Endothelial cell of umbilical vein (primary cell): ENCODE measurements around the gene NAALAD2. TPM values are rescaled to one million over a fixed set of nuclear protein-coding genes. Genes with fewer than 3 reads are reported as not detected.

Source experiments
- BruUV-seq: library from RNA; stranded (reverse); fragments of 400-500 nt; replicated peaks from 2 replicates; lab custom pipeline; 2021; lab: Mats Ljungman, UMichigan
- CTCF ChIA-PET: fragments of 300-600, 350-600 bp; sonication (Branson Sonifier 250); formaldehyde crosslinking; loops from one replicate; lab custom pipeline; 2021; ENCODE audit warnings: antibody characterized with exemption, inconsistent platforms; lab: Charles Lee
- POLR2A ChIA-PET: fragments of 300-600, 350-600 bp; sonication (Branson Sonifier 250); formaldehyde crosslinking; loops from one replicate; lab custom pipeline; 2021; ENCODE audit warnings: antibody characterized with exemption, inconsistent platforms; lab: Charles Lee
- DNase-seq: peaks from one replicate; pipeline ENCODE4 v3.0.0-alpha.2; 2011; ENCODE audit warnings: low read depth, low spot score
- FAIRE-seq: peaks from 2 replicates; lab custom pipeline; 2011; peaks lifted over from hg19 to GRCh38; lab: Jason Lieb, UNC
- H2AFZ ChIP-seq: 2 replicates; pipeline ENCODE4 v1.6.0; 2012; ENCODE audit warnings: low read depth, low read length, control low read depth, inconsistent platforms
- H3K27ac ChIP-seq: 2 replicates; pipeline ENCODE4 v1.5.1; 2011; ENCODE audit warnings: low read depth, mild to moderate bottlenecking, control low read depth, low read length, moderate library complexity; ENCODE audit not compliant: insufficient read depth
- H3K27me3 ChIP-seq, 2 experiments: 2 replicates each; pipeline versions ENCODE4 v1.6.0 to v1.6.1; 2011; ENCODE audit warnings: low read length in 2 of 2, mixed read lengths in 1 of 2; ENCODE audit not compliant: control insufficient read depth in 2 of 2, insufficient read depth in 2 of 2
- H3K36me3 ChIP-seq, 2 experiments: 2 replicates in 1 of 2; 3 replicates in 1 of 2; pipeline ENCODE4 v1.5.1; 2011; ENCODE audit warnings: low read length in 2 of 2, mild to moderate bottlenecking in 1 of 2, moderate library complexity in 1 of 2; ENCODE audit not compliant: control insufficient read depth in 2 of 2, insufficient read depth in 2 of 2; ENCODE audit errors: extremely low read depth in 1 of 2
- H3K4me1 ChIP-seq: 3 replicates; pipeline ENCODE4 v1.5.1; 2011; ENCODE audit warnings: mild to moderate bottlenecking, low read length; ENCODE audit not compliant: control insufficient read depth, insufficient read depth; ENCODE audit errors: extremely low read depth
- H3K4me2 ChIP-seq: 2 replicates; pipeline ENCODE4 v1.6.1; 2011; ENCODE audit warnings: low read length, control low read depth, mixed read lengths; ENCODE audit not compliant: insufficient read depth
- H3K4me3 ChIP-seq, 3 experiments: fragments of 200-600 bp in 1 of 3; sonication (generic), shearing (Covaris generic) in 1 of 3; replicated peaks in 1 of 3; 2 replicates each; pipeline ENCODE4 v1.5.1; 2011 to 2016; ENCODE audit warnings: control low read depth in 3 of 3, low read length in 3 of 3, mild to moderate bottlenecking in 2 of 3, inconsistent platforms in 1 of 3, low read depth in 1 of 3, moderate library complexity in 1 of 3; ENCODE audit not compliant: insufficient read depth in 1 of 3
- H3K79me2 ChIP-seq: 2 replicates; pipeline ENCODE4 v1.6.0; 2012; ENCODE audit warnings: low read length, inconsistent platforms; ENCODE audit not compliant: control insufficient read depth, insufficient read depth
- H3K9ac ChIP-seq: replicated peaks from 2 replicates; pipeline ENCODE3; 2011; ENCODE audit warnings: low read length, control low read depth; ENCODE audit not compliant: insufficient read depth; ENCODE audit errors: extremely low read depth
- H3K9me1 ChIP-seq: replicated peaks from 3 replicates; pipeline ENCODE4 v1.6.0; 2011; ENCODE audit warnings: mild to moderate bottlenecking, low read length; ENCODE audit not compliant: control insufficient read depth, insufficient read depth; ENCODE audit errors: extremely low read depth
- H3K9me3 ChIP-seq: replicated peaks from 2 replicates; pipeline ENCODE4 v1.5.1; 2012; ENCODE audit warnings: low read length, inconsistent platforms; ENCODE audit not compliant: control insufficient read depth, insufficient read depth
- H4K20me1 ChIP-seq: replicated peaks from 2 replicates; pipeline ENCODE3; 2011; ENCODE audit warnings: mild to moderate bottlenecking, low read length; ENCODE audit not compliant: control insufficient read depth, insufficient read depth; ENCODE audit errors: extremely low read depth
- EZH2 ChIP-seq: IDR thresholded peaks from 2 replicates; pipeline ENCODE4 v1.6.1; 2012; ENCODE audit warnings: borderline replicate concordance, low read depth, mild to moderate bottlenecking, moderate library complexity, low read length, inconsistent platforms; ENCODE audit not compliant: severe bottlenecking
- FOS ChIP-seq: IDR thresholded peaks from 2 replicates; pipeline ENCODE4 v1.6.1; 2011; ENCODE audit warnings: mild to moderate bottlenecking, low read length, moderate library complexity, borderline replicate concordance; ENCODE audit not compliant: insufficient read depth
- GATA2 ChIP-seq: IDR thresholded peaks from 2 replicates; pipeline ENCODE4 v1.7.0; 2011; ENCODE audit warnings: low read depth, mild to moderate bottlenecking, moderate library complexity, mixed read lengths, low read length; ENCODE audit not compliant: insufficient read length, insufficient read depth
- JUN ChIP-seq: IDR thresholded peaks from 2 replicates; pipeline ENCODE4 v1.6.1; 2011; ENCODE audit warnings: borderline replicate concordance, low read depth; ENCODE audit not compliant: insufficient read length, insufficient read depth
- MYC ChIP-seq: IDR thresholded peaks from one replicate; pipeline ENCODE4 v1.6.1; 2011; ENCODE audit warnings: mild to moderate bottlenecking, low read depth, low read length
- POLR2A ChIP-seq: IDR thresholded peaks from 2 replicates; pipeline ENCODE4 v1.6.1; 2012; ENCODE audit warnings: low read depth, mild to moderate bottlenecking, control low read depth, low read length
- POLR2AphosphoS5 ChIP-seq: IDR thresholded peaks from 2 replicates; pipeline ENCODE4 v1.6.1; 2012; ENCODE audit warnings: low read depth, mild to moderate bottlenecking, control low read depth, low read length, moderate library complexity; ENCODE audit not compliant: insufficient read depth
- dilution Hi-C: fragments of 300-500 bp; cut with MboI; formaldehyde crosslinking; loops from one replicate; pipeline ENCODE4 v1.15.0; 2019; ENCODE audit warnings: low sequenced_read_pairs; ENCODE audit not compliant: extremely low pct_ligation_motif_present
- intact Hi-C: fragments of 100-400 bp; cut with micrococcal nuclease; formaldehyde crosslinking; loops from one replicate; pipeline ENCODE4 v1.10.0; 2022
- polyA plus RNA-seq, 4 experiments: library from polyadenylated mRNA; depleted of rRNA in 3 of 4; stranded (reverse) in 3 of 4; unstranded in 1 of 4; fragments of >200 nt; gene quantifications; 2 replicates each; pipeline versions ENCODE4 v1.2.1 to v1.2.3, GENCODE V29; 2011 to 2012; ENCODE audit warnings: missing spikeins in 1 of 4
- total RNA-seq: library from RNA; stranded (reverse); gene quantifications from 2 replicates; pipeline ENCODE4 v1.2.3, GENCODE V29; 2021
- TF ChIP-seq, protein P1 (sequence below): IDR thresholded peaks from 2 replicates; pipeline ENCODE4 v1.6.1; 2011; ENCODE audit not compliant: insufficient read depth, insufficient read length
- TF ChIP-seq, protein P2 (sequence below), 2 donors: IDR thresholded peaks; 1 replicate in 1 of 2; 2 replicates in 1 of 2; pipeline ENCODE4 v1.5.1; 2011; ENCODE audit warnings: low read length in 2 of 2, mild to moderate bottlenecking in 2 of 2, moderate library complexity in 2 of 2, control low read depth in 1 of 2, inconsistent platforms in 1 of 2, low read depth in 1 of 2; ENCODE audit not compliant: insufficient read depth in 1 of 2; ENCODE audit errors: extremely low read depth in 1 of 2

The NAALAD2 gene
- total and polyA plus RNA-seq, 2 donors (not counting 3 experiments of a cell fraction or from before 2014, with no cell fraction given) = 0.66 to 1.1 TPM

DNA sequence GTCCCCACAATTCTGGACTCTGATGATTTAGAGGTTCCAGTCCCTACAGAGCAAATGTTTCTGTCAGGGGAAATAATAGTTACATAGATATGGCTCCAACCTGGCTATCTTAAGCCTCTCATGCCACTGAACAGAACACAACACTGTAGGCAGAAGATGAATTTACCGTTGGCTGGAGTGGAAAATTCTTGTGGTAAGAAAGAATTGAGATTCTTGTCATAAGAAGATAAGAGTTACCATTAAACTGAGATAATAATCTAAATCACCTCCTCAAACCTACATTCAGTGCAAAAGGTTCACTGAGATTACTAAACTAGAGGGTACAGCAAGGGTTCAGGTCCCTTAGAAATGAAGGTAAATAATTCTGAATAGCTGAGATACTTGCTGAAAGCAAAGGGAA is 10.1 kb upstream of the NAALAD2 start:
- POLR2A ChIA-PET = no interaction called here
- Histone ChIP-seq H3K79me2 (no peaks in the 10 kb centered on the region), H3K9ac (no peak overlapping the region), H3K4me2 (no peak overlapping the region), H3K9me3 (no peaks in the 10 kb centered on the region), H4K20me1 (no peaks in the 10 kb centered on the region), H3K4me3 (no peak overlapping the region), H3K27me3 (peaks cover 0 to 2% of the 10 kb centered on the region in 2 experiments), H3K27ac (no peak overlapping the region), H2AFZ (no peak overlapping the region), H3K9me1 (no peaks in the 10 kb centered on the region), H3K36me3 (no peaks in the 10 kb centered on the region), H3K4me1 (no peaks in the 10 kb centered on the region)
- intact Hi-C loops = no loop called here
- BruUV-seq = no TSS peak
- CTCF ChIA-PET = interaction anchor here (0.6 kb wide), 1 partner anchor 690 kb away, joined by 3 read pairs; no protein-coding TSS in a partner anchor
- DNase-seq = no peak
- no peak for FAIRE-seq
- TF ChIP-seq JUN (no peak), POLR2AphosphoS5 (no peak), POLR2A (no peak), GATA2 (no peak), FOS (no peak), EZH2 (no peak), MYC (no peak)
- TF ChIP-seq, protein P1, sequence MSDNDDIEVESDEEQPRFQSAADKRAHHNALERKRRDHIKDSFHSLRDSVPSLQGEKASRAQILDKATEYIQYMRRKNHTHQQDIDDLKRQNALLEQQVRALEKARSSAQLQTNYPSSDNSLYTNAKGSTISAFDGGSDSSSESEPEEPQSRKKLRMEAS = no peak
- TF ChIP-seq, protein P2, sequence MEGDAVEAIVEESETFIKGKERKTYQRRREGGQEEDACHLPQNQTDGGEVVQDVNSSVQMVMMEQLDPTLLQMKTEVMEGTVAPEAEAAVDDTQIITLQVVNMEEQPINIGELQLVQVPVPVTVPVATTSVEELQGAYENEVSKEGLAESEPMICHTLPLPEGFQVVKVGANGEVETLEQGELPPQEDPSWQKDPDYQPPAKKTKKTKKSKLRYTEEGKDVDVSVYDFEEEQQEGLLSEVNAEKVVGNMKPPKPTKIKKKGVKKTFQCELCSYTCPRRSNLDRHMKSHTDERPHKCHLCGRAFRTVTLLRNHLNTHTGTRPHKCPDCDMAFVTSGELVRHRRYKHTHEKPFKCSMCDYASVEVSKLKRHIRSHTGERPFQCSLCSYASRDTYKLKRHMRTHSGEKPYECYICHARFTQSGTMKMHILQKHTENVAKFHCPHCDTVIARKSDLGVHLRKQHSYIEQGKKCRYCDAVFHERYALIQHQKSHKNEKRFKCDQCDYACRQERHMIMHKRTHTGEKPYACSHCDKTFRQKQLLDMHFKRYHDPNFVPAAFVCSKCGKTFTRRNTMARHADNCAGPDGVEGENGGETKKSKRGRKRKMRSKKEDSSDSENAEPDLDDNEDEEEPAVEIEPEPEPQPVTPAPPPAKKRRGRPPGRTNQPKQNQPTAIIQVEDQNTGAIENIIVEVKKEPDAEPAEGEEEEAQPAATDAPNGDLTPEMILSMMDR (IDR thresholded peaks at IDR 0.05; ENCODE audit: extremely low read depth in 1 of 2, insufficient read depth in 1 of 2, low read depth in 1 of 2, low read length in 2 of 2) = no peak
- dilution Hi-C loops = no loop called here
